Vagina (tissue), 2 donors: ENCODE measurements around the gene SELENOV.

Experiments
- POLR2AphosphoS5 ChIP-seq, 2 donors: sonication (generic); formaldehyde crosslinking; IDR thresholded peaks; one replicate each; pipeline ENCODE4 v1.9.0; 2017; ENCODE audit warnings: antibody characterized with exemption in 2 of 2, mild to moderate bottlenecking in 2 of 2, low read depth in 1 of 2; ENCODE audit not compliant: insufficient read depth in 1 of 2
- TF ChIP-seq, protein P1 (sequence below), 3 experiments: fragments of 450-650 bp in 2 of 3; fragments of 200-600 bp in 1 of 3; sonication (generic) in 1 of 3; IDR thresholded peaks; one replicate each; pipeline ENCODE4 v1.5.1; 2017 to 2019; ENCODE audit warnings: antibody characterized with exemption in 3 of 3, mild to moderate bottlenecking in 2 of 3, moderate library complexity in 2 of 3

DNA sequence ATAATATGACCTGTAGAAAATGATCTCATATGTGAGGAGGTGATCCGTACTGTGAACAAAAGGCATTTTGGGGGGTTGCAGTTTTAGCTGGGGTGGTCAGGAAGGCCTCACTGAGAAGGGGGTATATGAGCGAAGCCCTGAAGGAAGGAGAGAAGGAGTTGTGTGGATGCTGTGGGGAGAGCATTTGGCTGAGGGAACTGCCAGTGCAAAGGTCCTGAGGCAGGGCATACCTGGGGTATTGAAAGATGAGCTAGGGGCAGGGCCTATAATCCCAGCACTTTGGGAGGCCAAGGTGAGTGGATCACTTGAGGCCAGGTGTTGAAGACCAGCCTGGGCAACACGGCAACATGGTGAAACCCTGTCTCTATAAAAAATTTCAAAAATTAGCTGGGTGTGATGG lies 2.5 kb downstream of the SELENOV start:
- TF ChIP-seq, protein P1, sequence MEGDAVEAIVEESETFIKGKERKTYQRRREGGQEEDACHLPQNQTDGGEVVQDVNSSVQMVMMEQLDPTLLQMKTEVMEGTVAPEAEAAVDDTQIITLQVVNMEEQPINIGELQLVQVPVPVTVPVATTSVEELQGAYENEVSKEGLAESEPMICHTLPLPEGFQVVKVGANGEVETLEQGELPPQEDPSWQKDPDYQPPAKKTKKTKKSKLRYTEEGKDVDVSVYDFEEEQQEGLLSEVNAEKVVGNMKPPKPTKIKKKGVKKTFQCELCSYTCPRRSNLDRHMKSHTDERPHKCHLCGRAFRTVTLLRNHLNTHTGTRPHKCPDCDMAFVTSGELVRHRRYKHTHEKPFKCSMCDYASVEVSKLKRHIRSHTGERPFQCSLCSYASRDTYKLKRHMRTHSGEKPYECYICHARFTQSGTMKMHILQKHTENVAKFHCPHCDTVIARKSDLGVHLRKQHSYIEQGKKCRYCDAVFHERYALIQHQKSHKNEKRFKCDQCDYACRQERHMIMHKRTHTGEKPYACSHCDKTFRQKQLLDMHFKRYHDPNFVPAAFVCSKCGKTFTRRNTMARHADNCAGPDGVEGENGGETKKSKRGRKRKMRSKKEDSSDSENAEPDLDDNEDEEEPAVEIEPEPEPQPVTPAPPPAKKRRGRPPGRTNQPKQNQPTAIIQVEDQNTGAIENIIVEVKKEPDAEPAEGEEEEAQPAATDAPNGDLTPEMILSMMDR (IDR thresholded peaks at IDR 0.05), result no peak
- no peak for TF ChIP-seq POLR2AphosphoS5 (IDR thresholded peaks at IDR 0.05; ENCODE audit: insufficient read depth in 1 of 2, low read depth in 1 of 2)
